Measurements from ENCODE around the gene TMPRSS9.
"Not testable (repeated sequence)": the region's sequence is repeated elsewhere in the genome, so short reads cannot be mapped to it uniquely, and the experiment has no call there.

DNA sequence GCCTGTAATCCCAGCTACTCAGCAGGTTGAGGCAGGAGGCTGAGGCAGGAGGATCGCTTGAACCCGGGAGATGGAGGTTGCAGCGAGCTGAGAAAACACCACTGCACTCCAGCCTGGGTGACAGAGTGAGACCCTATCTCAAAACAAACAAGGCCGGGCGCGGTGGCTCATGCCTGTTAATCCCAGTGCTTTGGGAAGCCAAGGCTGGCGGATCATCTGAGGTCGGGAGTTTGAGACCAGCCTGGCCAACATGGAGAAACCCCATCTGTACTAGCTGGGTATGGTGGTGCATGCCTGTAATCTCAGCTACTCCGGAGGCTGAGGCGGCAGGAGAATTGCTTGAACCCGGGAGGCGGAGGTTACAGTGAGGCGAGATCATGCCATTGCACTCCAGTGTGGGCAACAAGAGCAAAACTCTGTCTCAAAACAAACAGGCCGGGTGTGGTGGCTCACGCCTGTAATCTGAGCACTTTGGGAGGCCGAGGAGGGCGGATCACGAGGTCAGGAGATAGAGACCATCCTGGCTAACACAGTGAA is 35.3 kb downstream of the TMPRSS9 start:
- not testable (repeated sequence) for TF ChIP-seq CTCF, POLR2A (IDR thresholded peaks at IDR 0.05)

Measured in thyroid gland (tissue), 4 donors.